ENCODE results near the gene NDUFAF2.

DNA sequence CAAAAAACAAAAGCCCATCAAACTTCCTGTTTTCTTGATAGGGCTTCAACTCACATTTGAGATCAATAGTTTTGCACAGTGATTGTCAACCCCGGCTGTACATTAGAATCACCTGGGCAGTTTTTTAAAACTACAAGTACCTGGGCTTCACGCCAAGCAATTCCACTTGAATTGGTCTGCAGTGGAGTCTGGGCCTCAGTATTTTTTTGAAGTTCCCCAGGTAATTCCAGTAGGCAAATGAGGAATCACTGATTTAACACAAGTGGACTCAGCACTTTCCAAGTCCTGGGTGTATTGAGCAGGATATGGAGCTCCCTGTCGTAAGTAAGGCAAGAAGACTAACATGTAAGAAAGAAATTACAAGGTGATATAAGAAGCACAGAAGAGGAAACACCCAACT, 232.1 kb downstream of the NDUFAF2 start:
- TF ChIP-seq, protein P1, sequence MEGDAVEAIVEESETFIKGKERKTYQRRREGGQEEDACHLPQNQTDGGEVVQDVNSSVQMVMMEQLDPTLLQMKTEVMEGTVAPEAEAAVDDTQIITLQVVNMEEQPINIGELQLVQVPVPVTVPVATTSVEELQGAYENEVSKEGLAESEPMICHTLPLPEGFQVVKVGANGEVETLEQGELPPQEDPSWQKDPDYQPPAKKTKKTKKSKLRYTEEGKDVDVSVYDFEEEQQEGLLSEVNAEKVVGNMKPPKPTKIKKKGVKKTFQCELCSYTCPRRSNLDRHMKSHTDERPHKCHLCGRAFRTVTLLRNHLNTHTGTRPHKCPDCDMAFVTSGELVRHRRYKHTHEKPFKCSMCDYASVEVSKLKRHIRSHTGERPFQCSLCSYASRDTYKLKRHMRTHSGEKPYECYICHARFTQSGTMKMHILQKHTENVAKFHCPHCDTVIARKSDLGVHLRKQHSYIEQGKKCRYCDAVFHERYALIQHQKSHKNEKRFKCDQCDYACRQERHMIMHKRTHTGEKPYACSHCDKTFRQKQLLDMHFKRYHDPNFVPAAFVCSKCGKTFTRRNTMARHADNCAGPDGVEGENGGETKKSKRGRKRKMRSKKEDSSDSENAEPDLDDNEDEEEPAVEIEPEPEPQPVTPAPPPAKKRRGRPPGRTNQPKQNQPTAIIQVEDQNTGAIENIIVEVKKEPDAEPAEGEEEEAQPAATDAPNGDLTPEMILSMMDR (IDR thresholded peaks at IDR 0.05), result no peak
- no peak for TF ChIP-seq POLR2A (IDR thresholded peaks at IDR 0.05)

Data from Peyer's patch (tissue), 4 donors.